GM20000 (cell line): ENCODE data around the gene NYNRIN.

ENCODE experiments used
- DNase-seq: peaks from one replicate; pipeline ENCODE4 v3.0.0; 2012; ENCODE audit warnings: low spot score
- CTCF ChIP-seq: IDR thresholded peaks from 2 replicates; pipeline ENCODE4 v1.5.1; 2012; ENCODE audit warnings: mild to moderate bottlenecking, control low read depth; ENCODE audit errors: extremely low read depth, missing control alignments

Gene NYNRIN

GRCh38 chr14:24428628-24429394 lies 30.0 kb downstream of the NYNRIN start:
- TF ChIP-seq CTCF: no peak

GRCh38 chr14:24429395-24430142 lies 30.8 kb downstream of the NYNRIN start, which contains the start of the genes CBLN3 and KHNYN:
CBLN3 (minus strand) TSS chr14:24429668; CDS start chr14:24429054, 614 bp downstream.
KHNYN (plus strand) TSS chr14:24429954; CDS start chr14:24430731, 777 bp downstream.
- peak; percentile 98 for DNase-seq
- TF ChIP-seq CTCF: no peak

More at GRCh38 chr14:24428628-24429394, 30.0 kb downstream of the NYNRIN start:
- DNase-seq: no peak

- TF ChIP-seq CTCF: no peak
- DNase-seq: peak; percentile 89
These were observed 31.4 kb downstream of the NYNRIN start for GRCh38 chr14:24430143-24430681.

GRCh38 chr14:24430682-24431568 lies 32.1 kb downstream of the NYNRIN start:
- no peak for TF ChIP-seq CTCF

GRCh38 chr14:24431569-24432258 lies 32.9 kb downstream of the NYNRIN start:
- peak; percentile 91 for DNase-seq
- peak; percentile 95 for TF ChIP-seq CTCF

More at GRCh38 chr14:24430682-24431568, 32.1 kb downstream of the NYNRIN start:
- peak; percentile 83 for DNase-seq

- DNase-seq: no peak
- TF ChIP-seq CTCF: no peak
These were observed 33.7 kb downstream of the NYNRIN start for GRCh38 chr14:24432259-24433131.
